Measurements from ENCODE around the gene FRMD5. TPM values are rescaled to one million over a fixed set of nuclear protein-coding genes. Genes with fewer than 3 reads are reported as not detected.

FRMD5 gene
- total RNA-seq, 3 donors from 2014 or later (not counting 1 experiment from before 2014, with no cell fraction given) = not detected

DNA sequence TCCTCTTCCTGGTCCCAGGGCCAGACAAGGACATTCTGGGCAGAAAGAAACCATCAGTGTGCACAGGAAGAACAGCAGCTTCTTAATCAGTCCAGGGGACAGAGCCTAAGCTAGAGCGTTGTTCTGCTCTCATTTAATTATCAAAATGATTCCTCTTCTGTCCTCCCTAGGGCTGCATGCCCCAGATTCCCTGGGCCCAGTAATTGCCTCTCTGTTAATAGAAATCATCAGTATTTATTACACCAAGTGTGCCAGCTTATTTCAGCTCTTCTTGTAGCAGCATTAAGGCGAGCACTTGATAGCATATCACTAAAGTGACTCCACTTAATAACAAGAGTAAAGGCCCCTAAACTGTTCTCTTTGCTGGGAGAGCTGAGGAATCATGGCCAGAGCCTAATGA is 296.2 kb downstream of the FRMD5 start:
- no peak overlapping the region for H3K27ac ChIP-seq (ENCODE audit: low read length)
- H3K36me3 ChIP-seq (ENCODE audit: control insufficient read depth, insufficient read depth, low read length) = no peaks in the 10 kb centered on the region
- Mint-ChIP-seq H3K36me3 (no peaks in the 10 kb centered on the region), H3K27ac (no peak overlapping the region), H3K9me3 (no peaks in the 10 kb centered on the region), H3K27me3 (ENCODE audit: low read depth in 2 of 2) (peaks cover 0 to 1% of the 10 kb centered on the region in 2 donors), H3K4me3 (no peak overlapping the region), H3K4me1 (peaks cover 3% of the 10 kb centered on the region in 2 donors)
- no peak for DNase-seq
- H3K4me3 ChIP-seq (ENCODE audit: low read length) = no peak overlapping the region
- no peaks in the 10 kb centered on the region for H3K9me3 ChIP-seq (ENCODE audit: control insufficient read depth, insufficient read depth, low read length)
- no peaks in the 10 kb centered on the region for H3K27me3 ChIP-seq (ENCODE audit: control insufficient read depth, insufficient read depth, low read length)
- no peaks in the 10 kb centered on the region for H3K4me1 ChIP-seq (ENCODE audit: control insufficient read depth, insufficient read depth, low read length)
- TF ChIP-seq, protein P1, sequence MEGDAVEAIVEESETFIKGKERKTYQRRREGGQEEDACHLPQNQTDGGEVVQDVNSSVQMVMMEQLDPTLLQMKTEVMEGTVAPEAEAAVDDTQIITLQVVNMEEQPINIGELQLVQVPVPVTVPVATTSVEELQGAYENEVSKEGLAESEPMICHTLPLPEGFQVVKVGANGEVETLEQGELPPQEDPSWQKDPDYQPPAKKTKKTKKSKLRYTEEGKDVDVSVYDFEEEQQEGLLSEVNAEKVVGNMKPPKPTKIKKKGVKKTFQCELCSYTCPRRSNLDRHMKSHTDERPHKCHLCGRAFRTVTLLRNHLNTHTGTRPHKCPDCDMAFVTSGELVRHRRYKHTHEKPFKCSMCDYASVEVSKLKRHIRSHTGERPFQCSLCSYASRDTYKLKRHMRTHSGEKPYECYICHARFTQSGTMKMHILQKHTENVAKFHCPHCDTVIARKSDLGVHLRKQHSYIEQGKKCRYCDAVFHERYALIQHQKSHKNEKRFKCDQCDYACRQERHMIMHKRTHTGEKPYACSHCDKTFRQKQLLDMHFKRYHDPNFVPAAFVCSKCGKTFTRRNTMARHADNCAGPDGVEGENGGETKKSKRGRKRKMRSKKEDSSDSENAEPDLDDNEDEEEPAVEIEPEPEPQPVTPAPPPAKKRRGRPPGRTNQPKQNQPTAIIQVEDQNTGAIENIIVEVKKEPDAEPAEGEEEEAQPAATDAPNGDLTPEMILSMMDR (IDR thresholded peaks at IDR 0.05) = no peak
- intact Hi-C loops (cut with micrococcal nuclease) = no loop called here
- ATAC-seq = no peak
- 96% methylated on average over 2 of the region's 2 CpGs for whole genome bisulfite sequencing (ENCODE audit: insufficient coverage)

DNA sequence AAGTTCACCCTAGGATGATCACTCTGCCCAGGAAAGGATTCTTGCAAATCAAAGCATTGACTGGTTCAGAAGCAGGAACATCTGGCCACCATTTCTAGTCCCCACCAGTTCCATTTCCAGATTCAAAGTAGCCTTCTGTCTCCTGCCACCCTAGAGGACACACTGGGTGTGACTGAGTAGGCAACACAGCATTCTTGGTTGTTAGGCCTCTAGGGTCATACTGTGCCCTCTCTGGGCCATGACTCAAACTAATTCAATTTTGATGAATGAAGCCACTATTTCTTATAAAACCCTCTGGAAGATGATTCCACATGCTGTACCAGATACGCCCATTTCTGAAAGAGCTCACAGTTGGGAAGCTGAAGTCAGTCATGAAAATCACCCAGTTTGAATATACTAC is 298.5 kb downstream of the FRMD5 start:
- no peaks in the 10 kb centered on the region for H3K4me1 ChIP-seq (ENCODE audit: control insufficient read depth, insufficient read depth, low read length)
- H3K4me3 ChIP-seq (ENCODE audit: low read length) = no peak overlapping the region
- Mint-ChIP-seq H3K4me1 (no peaks in the 10 kb centered on the region), H3K27me3 (ENCODE audit: low read depth in 2 of 2) (no peaks in the 10 kb centered on the region), H3K27ac (no peak overlapping the region), H3K36me3 (no peaks in the 10 kb centered on the region), H3K9me3 (no peaks in the 10 kb centered on the region), H3K4me3 (no peak overlapping the region)
- ATAC-seq (no peak), DNase-seq (no peak)
- no peak overlapping the region for H3K27ac ChIP-seq (ENCODE audit: low read length)
- no peaks in the 10 kb centered on the region for H3K36me3 ChIP-seq (ENCODE audit: control insufficient read depth, insufficient read depth, low read length)
- H3K27me3 ChIP-seq (ENCODE audit: control insufficient read depth, insufficient read depth, low read length) = no peaks in the 10 kb centered on the region
- no peaks in the 10 kb centered on the region for H3K9me3 ChIP-seq (ENCODE audit: control insufficient read depth, insufficient read depth, low read length)
- intact Hi-C loops (cut with micrococcal nuclease) = no loop called here
- TF ChIP-seq, protein P1 (IDR thresholded peaks at IDR 0.05) = no peak
- 100% methylated on average over 1 of the region's 1 CpG for WGBS (ENCODE audit: insufficient coverage)

DNA sequence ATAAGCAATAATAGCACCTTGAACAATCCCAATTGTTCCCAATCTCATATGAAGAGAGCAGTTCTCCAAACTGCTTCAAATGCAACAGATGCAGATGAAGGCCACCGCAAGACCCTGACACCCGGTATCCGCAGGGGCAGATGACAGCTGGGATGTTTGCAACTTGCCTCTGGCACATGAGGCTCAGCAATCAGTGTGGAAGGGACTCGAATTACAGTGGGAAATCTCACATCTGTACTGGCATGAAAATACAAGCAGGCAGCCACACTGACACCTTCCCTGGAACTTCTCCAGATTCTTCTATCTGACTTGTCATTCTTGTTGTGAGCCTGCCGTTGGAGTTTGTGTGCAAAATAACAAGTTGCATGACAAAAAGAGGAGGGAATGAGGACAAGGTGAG is 299.5 kb downstream of the FRMD5 start:
- Mint-ChIP-seq H3K9me3 (no peaks in the 10 kb centered on the region), H3K36me3 (no peaks in the 10 kb centered on the region), H3K27me3 (ENCODE audit: low read depth in 2 of 2) (no peaks in the 10 kb centered on the region), H3K27ac (no peak overlapping the region), H3K4me1 (no peaks in the 10 kb centered on the region), H3K4me3 (no peak overlapping the region)
- Histone ChIP-seq H3K27ac (ENCODE audit: low read length) (no peak overlapping the region), H3K27me3 (ENCODE audit: control insufficient read depth, insufficient read depth, low read length) (no peaks in the 10 kb centered on the region), H3K4me1 (ENCODE audit: control insufficient read depth, insufficient read depth, low read length) (no peaks in the 10 kb centered on the region), H3K9me3 (ENCODE audit: control insufficient read depth, insufficient read depth, low read length) (no peaks in the 10 kb centered on the region), H3K4me3 (ENCODE audit: low read length) (no peak overlapping the region), H3K36me3 (ENCODE audit: control insufficient read depth, insufficient read depth, low read length) (no peaks in the 10 kb centered on the region)
- intact Hi-C loops (cut with micrococcal nuclease) = no loop called here
- TF ChIP-seq, protein P1 (IDR thresholded peaks at IDR 0.05) = no peak
- 85% methylated on average over 5 of the region's 5 CpGs for WGBS (ENCODE audit: insufficient coverage)
- no peak for DNase-seq
- no peak for ATAC-seq

DNA sequence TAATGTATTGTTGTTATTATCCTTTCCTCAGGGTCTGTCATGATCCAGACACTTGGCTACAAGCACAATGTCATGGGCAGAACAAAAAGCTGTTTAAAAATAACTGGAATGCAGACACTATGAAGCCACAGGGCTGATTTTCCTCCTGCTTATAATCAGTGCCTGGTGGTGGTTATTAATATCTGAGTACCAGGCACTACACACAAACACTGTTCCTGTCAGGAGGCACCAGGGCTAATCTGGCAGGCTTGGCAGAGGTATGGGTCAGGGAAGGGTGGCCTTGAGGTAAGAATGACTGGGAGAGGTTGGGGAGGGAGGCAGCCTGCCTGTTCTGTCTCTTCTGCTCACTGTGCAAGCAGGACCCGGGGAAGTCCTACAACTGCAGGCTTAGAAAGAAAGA is 301.1 kb downstream of the FRMD5 start:
- no peak overlapping the region for H3K27ac Mint-ChIP-seq
- no peak for ATAC-seq
- no peaks in the 10 kb centered on the region for H3K9me3 ChIP-seq (ENCODE audit: control insufficient read depth, insufficient read depth, low read length)

More for the DNA sequence above, 301.1 kb downstream of the FRMD5 start:
- TF ChIP-seq, protein P1 (IDR thresholded peaks at IDR 0.05) = no peak
- WGBS (ENCODE audit: insufficient coverage) = 96% methylated on average over 1 of the region's 1 CpG
- no peak overlapping the region for H3K4me3 Mint-ChIP-seq
- no peaks in the 10 kb centered on the region for H3K4me1 Mint-ChIP-seq
- no peaks in the 10 kb centered on the region for H3K36me3 Mint-ChIP-seq
- no peaks in the 10 kb centered on the region for H3K27me3 Mint-ChIP-seq (ENCODE audit: low read depth in 2 of 2)
- Histone ChIP-seq H3K4me1 (ENCODE audit: control insufficient read depth, insufficient read depth, low read length) (no peaks in the 10 kb centered on the region), H3K27me3 (ENCODE audit: control insufficient read depth, insufficient read depth, low read length) (no peaks in the 10 kb centered on the region), H3K36me3 (ENCODE audit: control insufficient read depth, insufficient read depth, low read length) (no peaks in the 10 kb centered on the region), H3K4me3 (ENCODE audit: low read length) (no peak overlapping the region), H3K27ac (ENCODE audit: low read length) (no peak overlapping the region)
- no peak for DNase-seq
- intact Hi-C loops (cut with micrococcal nuclease) = no loop called here
- no peaks in the 10 kb centered on the region for H3K9me3 Mint-ChIP-seq
